ENCODE measurements around the gene PLEKHO1.
"Not testable (repeated sequence)": the region's sequence is repeated elsewhere in the genome, so short reads cannot be mapped to it uniquely, and the experiment has no call there.

The PLEKHO1 gene

GRCh38 chr1:150149271-150150132, at the start of gene PLEKHO1:
PLEKHO1 (plus strand) TSS chr1:150149916; CDS start chr1:150150258, 342 bp downstream.
- DNase-seq: peak; percentile 84

GRCh38 chr1:150102986-150103385, 46.7 kb upstream of the PLEKHO1 start:
- DNase-seq: no peak

- DNase-seq: no peak
Observed at GRCh38 chr1:150106341-150106740, 43.4 kb upstream of the PLEKHO1 start.

- DNase-seq: no peak
Observed at GRCh38 chr1:150109586-150109985, 40.1 kb upstream of the PLEKHO1 start.

- DNase-seq: no peak
Observed at GRCh38 chr1:150110116-150110515, 39.6 kb upstream of the PLEKHO1 start.

GRCh38 chr1:150111670-150112069, 38.0 kb upstream of the PLEKHO1 start:
- DNase-seq: no peak

- no peak for DNase-seq
Observed at GRCh38 chr1:150115121-150115520, 34.6 kb upstream of the PLEKHO1 start.

- no peak for DNase-seq
Observed at GRCh38 chr1:150118716-150119115, 31.0 kb upstream of the PLEKHO1 start.

GRCh38 chr1:150121236-150121862, 28.4 kb upstream of the PLEKHO1 start:
- DNase-seq: peak; percentile 47

GRCh38 chr1:150126811-150127210, 22.9 kb upstream of the PLEKHO1 start:
- peak; percentile 9 for DNase-seq

- no peak for DNase-seq
Observed at GRCh38 chr1:150127464-150127863, 22.3 kb upstream of the PLEKHO1 start.

GRCh38 chr1:150127868-150128267, 21.8 kb upstream of the PLEKHO1 start:
- DNase-seq: peak; percentile 14

GRCh38 chr1:150132372-150132771, 17.3 kb upstream of the PLEKHO1 start:
- DNase-seq: no peak

GRCh38 chr1:150134537-150134936, 15.2 kb upstream of the PLEKHO1 start:
- no peak for DNase-seq

GRCh38 chr1:150135400-150135799, 14.3 kb upstream of the PLEKHO1 start:
- DNase-seq: peak; percentile 49

- no peak for DNase-seq
Observed at GRCh38 chr1:150138044-150138443, 11.7 kb upstream of the PLEKHO1 start.

- DNase-seq: no peak
Observed at GRCh38 chr1:150141452-150141851, 8.3 kb upstream of the PLEKHO1 start.

- peak; percentile 57 for DNase-seq
Observed at GRCh38 chr1:150142083-150142482, 7.6 kb upstream of the PLEKHO1 start.

GRCh38 chr1:150144606-150145005, 5.1 kb upstream of the PLEKHO1 start:
- no peak for DNase-seq

- DNase-seq: not testable (repeated sequence)
Observed at GRCh38 chr1:150146016-150146415, 3.7 kb upstream of the PLEKHO1 start.

GRCh38 chr1:150146849-150147542, 2.7 kb upstream of the PLEKHO1 start:
- no peak for DNase-seq

GRCh38 chr1:150148837-150149270, 862 bp upstream of the PLEKHO1 start:
- no peak for DNase-seq
